Right lobe of liver (tissue), 6 donors: Measurements from ENCODE around the gene RAB30. TPM values are rescaled to one million over a fixed set of nuclear protein-coding genes. Genes with fewer than 3 reads are reported as not detected.

Experiments
- ATAC-seq, 4 donors: fragments of 200-7000 bp; cut with Tn5 transposase; one replicate each; pipeline ENCODE4 v1.9.1; 2020; ENCODE audit warnings: mild to moderate bottlenecking in 4 of 4, moderate library complexity in 4 of 4
- DNase-seq, 3 donors: peaks; one replicate each; pipeline ENCODE4 v3.0.0-alpha.2; 2020
- H3K27ac ChIP-seq, 3 donors: fragments of 200-600 bp; one replicate each; pipeline ENCODE4 v1.8.0; 2022
- H3K27me3 ChIP-seq, 2 donors: fragments of 200-600 bp; one replicate each; pipeline ENCODE4 v1.8.0; 2022
- H3K36me3 ChIP-seq, 4 donors: fragments of 200-600 bp; sonication (generic) in 1 of 4; one replicate each; pipeline versions ENCODE4 v1.5.1 to v1.8.0; 2017 to 2022; ENCODE audit warnings: control low read depth in 1 of 4
- H3K4me1 ChIP-seq, 4 donors: fragments of 200-600 bp; sonication (generic) in 1 of 4; one replicate each; pipeline versions ENCODE4 v1.5.1 to v1.8.0; 2017 to 2022; ENCODE audit warnings: control low read depth in 1 of 4
- H3K4me3 ChIP-seq, 3 donors: fragments of 200-600 bp; one replicate each; pipeline ENCODE4 v1.8.0; 2022
- H3K9me3 ChIP-seq, 4 donors: fragments of 200-600 bp; sonication (generic) in 1 of 4; one replicate each; pipeline versions ENCODE4 v1.5.1 to v1.8.0; 2017 to 2022; ENCODE audit warnings: control low read depth in 1 of 4
- CTCF ChIP-seq, 4 donors: fragments of 200-600 bp in 3 of 4; fragments of 450-650 bp in 1 of 4; IDR thresholded peaks; one replicate each; pipeline versions ENCODE4 v1.5.1 to v1.8.0; 2016 to 2022; ENCODE audit warnings: antibody characterized with exemption in 4 of 4, mild to moderate bottlenecking in 2 of 4
- POLR2A ChIP-seq: fragments of 450-650 bp; IDR thresholded peaks from one replicate; pipeline ENCODE4 v1.6.1; 2017; ENCODE audit warnings: antibody characterized with exemption, mild to moderate bottlenecking
- WGBS: methylation state at CpG from one replicate; pipeline ENCODE4 v1.1.6; 2018; ENCODE audit warnings: low coverage, low lambda C conversion rate; ENCODE audit not compliant: insufficient coverage; ENCODE audit errors: missing lambda C conversion rate; 5-methylcytosine and 5-hydroxymethylcytosine counted together
- intact Hi-C, 2 donors: fragments of 100-400 bp; cut with DNase I; formaldehyde crosslinking; loops; one replicate each; pipeline versions ENCODE4 v1.11.2 to v1.14.1; 2022
- total RNA-seq, 6 experiments: library from RNA; depleted of rRNA in 2 of 6; stranded (reverse); fragments of >200 nt in 2 of 6; fragmentation: NEBNext Ultra II Directional in 3 of 6; extraction: Animal tissue kit (Norgen Biotek cat#: 25700) in 3 of 6; gene quantifications; one replicate each; pipeline versions ENCODE4 v1.1.0 to v1.2.4, GENCODE V29; 2016 to 2023
- donor health status: DM: no; HTN: yes; CAD: no.
- donor health status: DM: no; HTN: no; CAD: no.
- donor health status: DM: no; HTN: no; CAD: no.
- donor health status: DM: no; HTN: yes; CAD: no.
- donor health status: DM: no; HTN: yes; CAD: no.

The RAB30 gene
- total RNA-seq, 6 experiments from 2014 or later, result 4.1 to 9.6 (median 6.7) TPM

GRCh38 chr11:83020942-83021779, 50.5 kb downstream of the RAB30 start:
- Histone ChIP-seq H3K4me1 (peaks cover 0 to 16% (median 6%) of the 10 kb centered on the region in 4 donors), H3K4me3 (no peak overlapping the region), H3K9me3 (no peaks in the 10 kb centered on the region), H3K27ac (no peak overlapping the region), H3K36me3 (no peaks in the 10 kb centered on the region), H3K27me3 (no peaks in the 10 kb centered on the region)
- 100% methylated on average over 2 of the region's 17 CpGs for WGBS
- DNase-seq (no peak), ATAC-seq (no peak)
- intact Hi-C loops, result no loop called here
- TF ChIP-seq POLR2A (no peak), CTCF (IDR thresholded peaks at IDR 0.05) (no peak)

GRCh38 chr11:83019888-83020579, 51.7 kb downstream of the RAB30 start:
- ATAC-seq, result peak in 1 of 4 donors; percentile 32
- no CpG with 5 or more reads among the region's 12 CpGs for WGBS
- no peak overlapping the region for H3K27ac ChIP-seq

GRCh38 chr11:83014951-83015350, 56.7 kb downstream of the RAB30 start:
- no peak for ATAC-seq
- Histone ChIP-seq H3K27ac (no peak overlapping the region), H3K27me3 (no peaks in the 10 kb centered on the region), H3K4me1 (no peaks in the 10 kb centered on the region), H3K36me3 (no peaks in the 10 kb centered on the region), H3K4me3 (no peak overlapping the region), H3K9me3 (no peaks in the 10 kb centered on the region)
- DNase-seq, result no peak
- no peak for TF ChIP-seq POLR2A
- TF ChIP-seq CTCF (IDR thresholded peaks at IDR 0.05), result no peak
- intact Hi-C loops, result no loop called here
- WGBS, result 94% methylated on average over 1 of the region's 1 CpG

More at GRCh38 chr11:83019888-83020579, 51.7 kb downstream of the RAB30 start:
- TF ChIP-seq CTCF (IDR thresholded peaks at IDR 0.05) (no peak), POLR2A (no peak)
- Histone ChIP-seq H3K36me3 (no peaks in the 10 kb centered on the region), H3K4me3 (no peak overlapping the region), H3K4me1 (peaks cover 0 to 7% (median 2%) of the 10 kb centered on the region in 4 donors), H3K27me3 (no peaks in the 10 kb centered on the region), H3K9me3 (no peaks in the 10 kb centered on the region)
- no peak for DNase-seq
- intact Hi-C loops, result no loop called here

- H3K27me3 ChIP-seq, result no peaks in the 10 kb centered on the region
- DNase-seq (no peak), ATAC-seq (no peak)
- intact Hi-C loops, result no loop called here
- no peaks in the 10 kb centered on the region for H3K9me3 ChIP-seq
- H3K4me3 ChIP-seq, result no peak overlapping the region
- H3K4me1 ChIP-seq, result peaks cover 0 to 12% (median 5%) of the 10 kb centered on the region in 4 donors
- no peak overlapping the region for H3K27ac ChIP-seq
- no peaks in the 10 kb centered on the region for H3K36me3 ChIP-seq
- TF ChIP-seq CTCF (IDR thresholded peaks at IDR 0.05) (no peak), POLR2A (no peak)
- 91% methylated on average over 7 of the region's 7 CpGs for WGBS
Measured at GRCh38 chr11:83012168-83013067, 59.3 kb downstream of the RAB30 start.
